T-cell (primary cell): Measurements from ENCODE around the gene MVK. TPM values are rescaled to one million over a fixed set of nuclear protein-coding genes. Genes with fewer than 3 reads are reported as not detected.

ENCODE experiments used
- ATAC-seq, 4 experiments: fragments of 200-7000 bp in 3 of 4; fragments of 150-1000 bp in 1 of 4; cut with Tn5 transposase; replicated peaks in 1 of 4; 1 replicate in 3 of 4; 2 replicates in 1 of 4; pipeline ENCODE4 v1.10.0; 2021; ENCODE audit warnings: moderate library complexity in 3 of 4, mild to moderate bottlenecking in 2 of 4, moderate number of reproducible peaks in 1 of 4
- CTCF ChIA-PET, 2 donors: fragments of 300-600 bp; sonication (Branson Sonifier 250); formaldehyde crosslinking; loops; one replicate each; lab custom pipeline; 2022; ENCODE audit warnings: antibody characterized with exemption in 2 of 2; lab: Charles Lee
- POLR2A ChIA-PET, 2 donors: fragments of 300-600 bp; sonication (Branson Sonifier 250); formaldehyde crosslinking; loops; one replicate each; lab custom pipeline; 2022; ENCODE audit warnings: antibody characterized with exemption in 2 of 2; lab: Charles Lee
- DNase-seq, 35 experiments: peaks; one replicate each; pipeline versions ENCODE4 v3.0.0 to v3.0.0-alpha.2; 2013 to 2023
- H3K27ac ChIP-seq: one replicate; pipeline ENCODE4 v1.5.1; 2013; ENCODE audit warnings: low read length
- H3K27me3 ChIP-seq, 2 experiments: replicated peaks in 1 of 2; 1 replicate in 1 of 2; 2 replicates in 1 of 2; pipeline versions ENCODE4 v1.6.1 to v1.7.0; 2013; ENCODE audit warnings: low read length in 1 of 2, mixed read lengths in 1 of 2; ENCODE audit not compliant: control insufficient read depth in 2 of 2, insufficient read depth in 2 of 2; ENCODE audit errors: extremely low read depth in 1 of 2
- H3K36me3 ChIP-seq, 2 donors: 1 replicate in 1 of 2; 2 replicates in 1 of 2; pipeline versions ENCODE4 v1.6.1 to v1.7.0; 2013; ENCODE audit warnings: low read length in 1 of 2; ENCODE audit not compliant: control insufficient read depth in 2 of 2, insufficient read depth in 1 of 2; ENCODE audit errors: extremely low read depth in 1 of 2
- H3K4me1 ChIP-seq, 2 experiments: 1 replicate in 1 of 2; 2 replicates in 1 of 2; pipeline versions ENCODE4 v1.6.1 to v1.7.0; 2013; ENCODE audit warnings: low read length in 2 of 2, mixed read lengths in 1 of 2; ENCODE audit not compliant: insufficient read depth in 2 of 2, control insufficient read depth in 1 of 2; ENCODE audit errors: extremely low read depth in 1 of 2
- H3K4me3 ChIP-seq, 2 donors: 1 replicate in 1 of 2; 2 replicates in 1 of 2; pipeline versions ENCODE4 v1.5.1 to v1.7.0; 2013; ENCODE audit warnings: mild to moderate bottlenecking in 2 of 2, low read length in 1 of 2, moderate library complexity in 1 of 2; ENCODE audit not compliant: control insufficient read depth in 1 of 2; ENCODE audit errors: extremely low read depth in 1 of 2
- H3K9me3 ChIP-seq: 2 replicates; pipeline ENCODE4 v1.7.0; 2013
- H3K27ac Mint-ChIP-seq, 2 donors: one replicate each; pipeline ENCODE4 v1.8.0; 2020 to 2021; ENCODE audit warnings: mild to moderate bottlenecking in 2 of 2, mixed read lengths in 2 of 2
- H3K27me3 Mint-ChIP-seq, 2 donors: one replicate each; pipeline ENCODE4 v1.8.0; 2021 to 2022; ENCODE audit warnings: mixed read lengths in 2 of 2
- H3K36me3 Mint-ChIP-seq: one replicate; pipeline ENCODE4 v1.8.0; 2021; ENCODE audit warnings: mixed read lengths
- H3K4me1 Mint-ChIP-seq, 3 donors: one replicate each; pipeline ENCODE4 v1.8.0; 2020 to 2022; ENCODE audit warnings: mixed read lengths in 3 of 3, mild to moderate bottlenecking in 1 of 3
- H3K4me3 Mint-ChIP-seq, 3 donors: one replicate each; pipeline ENCODE4 v1.8.0; 2020 to 2022; ENCODE audit warnings: mild to moderate bottlenecking in 3 of 3, mixed read lengths in 3 of 3, moderate library complexity in 3 of 3
- H3K9me3 Mint-ChIP-seq, 3 donors: one replicate each; pipeline ENCODE4 v1.8.0; 2020 to 2022; ENCODE audit warnings: mixed read lengths in 3 of 3
- WGBS: methylation state at CpG from one replicate; pipeline ENCODE4 v1.1.5; 2013; ENCODE audit warnings: missing lambda C conversion rate; ENCODE audit not compliant: insufficient coverage; 5-methylcytosine and 5-hydroxymethylcytosine counted together
- total RNA-seq, 35 experiments: library from RNA in 6 of 35; stranded (reverse) in 6 of 35; fragments of 120-200 nt in 1 of 35; gene quantifications; one replicate each; pipeline versions ENCODE4 v1.2.1 to v1.2.4 and lab custom pipeline; 2013 to 2026

MVK gene
- total RNA-seq, 5 donors from 2014 or later (not counting 1 experiment from before 2014, with no cell fraction given) = 10.9 to 14.9 (median 12.8) TPM

- H3K27ac Mint-ChIP-seq = no peak overlapping the region
- H3K4me1 Mint-ChIP-seq = peaks cover 0 to 4% (median 0%) of the 10 kb centered on the region in 3 donors
- peaks cover 6 to 60% of the 10 kb centered on the region in 2 experiments for H3K27me3 ChIP-seq
These were observed 35.2 kb downstream of the MVK start for GRCh38 chr12:109608793-109609192.

GRCh38 chr12:109609342-109609741 is 35.7 kb downstream of the MVK start:
- peaks cover 12 to 46% of the 10 kb centered on the region in 2 donors for H3K27me3 Mint-ChIP-seq
- Histone ChIP-seq H3K4me3 (no peak overlapping the region), H3K36me3 (no peaks in the 10 kb centered on the region), H3K4me1 (no peaks in the 10 kb centered on the region), H3K9me3 (no peaks in the 10 kb centered on the region), H3K27me3 (peaks cover 6 to 60% of the 10 kb centered on the region in 2 experiments), H3K27ac (no peak overlapping the region)
- ChIA-PET POLR2A (no interaction called here), CTCF (interaction anchor here in 1 of 2 donors (0.6 to 1.0 kb wide), 2 partner anchors 12 to 366 kb away, joined by 3 to 4 read pairs; no protein-coding TSS in a partner anchor)
- H3K27ac Mint-ChIP-seq = no peak overlapping the region
- ATAC-seq (no peak), DNase-seq (no peak)
- no peaks in the 10 kb centered on the region for H3K36me3 Mint-ChIP-seq
- WGBS = 80% methylated on average over 1 of the region's 2 CpGs
- no peaks in the 10 kb centered on the region for H3K9me3 Mint-ChIP-seq
- H3K4me1 Mint-ChIP-seq = peaks cover 0 to under 1% (median 0%) of the 10 kb centered on the region in 3 donors
- no peak overlapping the region for H3K4me3 Mint-ChIP-seq

More at GRCh38 chr12:109608793-109609192, 35.2 kb downstream of the MVK start:
- H3K4me3 ChIP-seq = no peak overlapping the region
- H3K9me3 ChIP-seq = no peaks in the 10 kb centered on the region
- Mint-ChIP-seq H3K9me3 (no peaks in the 10 kb centered on the region), H3K27me3 (peaks cover 12 to 42% of the 10 kb centered on the region in 2 donors), H3K4me3 (no peak overlapping the region), H3K36me3 (no peaks in the 10 kb centered on the region)
- WGBS = no CpG with 5 or more reads among the region's 3 CpGs
- no peaks in the 10 kb centered on the region for H3K36me3 ChIP-seq
- peaks cover 0 to 3% of the 10 kb centered on the region in 2 experiments for H3K4me1 ChIP-seq
- no peak for DNase-seq
- ChIA-PET POLR2A (no interaction called here), CTCF (interaction anchor here in 1 of 2 donors (0.6 to 1.0 kb wide), 2 partner anchors 11 to 12 kb away, joined by 3 to 4 read pairs; no protein-coding TSS in a partner anchor)
- ATAC-seq = no peak
- no peak overlapping the region for H3K27ac ChIP-seq

GRCh38 chr12:109610523-109610922 is 36.9 kb downstream of the MVK start:
- no peaks in the 10 kb centered on the region for H3K36me3 Mint-ChIP-seq
- DNase-seq = no peak
- Histone ChIP-seq H3K27me3 (peaks cover 2 to 67% of the 10 kb centered on the region in 2 experiments), H3K9me3 (no peaks in the 10 kb centered on the region), H3K36me3 (no peaks in the 10 kb centered on the region), H3K4me1 (no peaks in the 10 kb centered on the region), H3K27ac (no peak overlapping the region), H3K4me3 (no peak overlapping the region)
- POLR2A ChIA-PET = no interaction called here
- no peaks in the 10 kb centered on the region for H3K9me3 Mint-ChIP-seq
- CTCF ChIA-PET = interaction anchor here (0.6 to 0.7 kb wide), 3 partner anchors 13 to 61 kb away, joined by 3 to 4 read pairs (median 4); no protein-coding TSS in a partner anchor
- peaks cover 16 to 51% of the 10 kb centered on the region in 2 donors for H3K27me3 Mint-ChIP-seq
- ATAC-seq = no peak
- H3K27ac Mint-ChIP-seq = no peak overlapping the region
- WGBS = 88% methylated on average over 1 of the region's 4 CpGs
- H3K4me3 Mint-ChIP-seq = no peak overlapping the region
- no peaks in the 10 kb centered on the region for H3K4me1 Mint-ChIP-seq

GRCh38 chr12:109611223-109611622 is 37.6 kb downstream of the MVK start:
- H3K27ac Mint-ChIP-seq = peak overlapping the region in 1 of 2 donors; percentile 27
- Histone ChIP-seq H3K27ac (no peak overlapping the region), H3K27me3 (peaks cover 0 to 69% of the 10 kb centered on the region in 2 experiments), H3K9me3 (no peaks in the 10 kb centered on the region), H3K4me1 (no peaks in the 10 kb centered on the region), H3K36me3 (no peaks in the 10 kb centered on the region), H3K4me3 (no peak overlapping the region)
- POLR2A ChIA-PET = no interaction called here
- DNase-seq (no peak), ATAC-seq (no peak)
- no peaks in the 10 kb centered on the region for H3K9me3 Mint-ChIP-seq
- CTCF ChIA-PET = no interaction called here
- no peaks in the 10 kb centered on the region for H3K4me1 Mint-ChIP-seq
- H3K4me3 Mint-ChIP-seq = no peak overlapping the region
- 41% methylated on average over 4 of the region's 10 CpGs for WGBS
- H3K36me3 Mint-ChIP-seq = no peaks in the 10 kb centered on the region
- peaks cover 18 to 56% of the 10 kb centered on the region in 2 donors for H3K27me3 Mint-ChIP-seq

- Mint-ChIP-seq H3K27ac (no peak overlapping the region), H3K4me3 (no peak overlapping the region), H3K27me3 (peaks cover 22 to 59% of the 10 kb centered on the region in 2 donors), H3K9me3 (no peaks in the 10 kb centered on the region), H3K4me1 (no peaks in the 10 kb centered on the region), H3K36me3 (no peaks in the 10 kb centered on the region)
- ChIA-PET POLR2A (no interaction called here), CTCF (interaction anchor here in 1 of 2 donors (0.7 kb wide), 3 partner anchors 43 to 333 kb away, joined by 3 to 5 read pairs (median 3); no protein-coding TSS in a partner anchor)
- no peak for DNase-seq
- Histone ChIP-seq H3K36me3 (no peaks in the 10 kb centered on the region), H3K27ac (no peak overlapping the region), H3K4me3 (no peak overlapping the region), H3K4me1 (no peaks in the 10 kb centered on the region), H3K27me3 (peaks cover 0 to 71% of the 10 kb centered on the region in 2 experiments), H3K9me3 (no peaks in the 10 kb centered on the region)
- ATAC-seq = no peak
- WGBS = 100% methylated on average over 1 of the region's 3 CpGs
These were observed 38.4 kb downstream of the MVK start for GRCh38 chr12:109612003-109612402.

GRCh38 chr12:109612975-109613502 is 39.4 kb downstream of the MVK start:
- ATAC-seq (no peak), DNase-seq (no peak)
- H3K4me3 ChIP-seq = no peak overlapping the region
- Mint-ChIP-seq H3K36me3 (no peaks in the 10 kb centered on the region), H3K27me3 (peaks cover 19 to 51% of the 10 kb centered on the region in 2 donors), H3K4me1 (no peaks in the 10 kb centered on the region), H3K4me3 (no peak overlapping the region), H3K9me3 (no peaks in the 10 kb centered on the region), H3K27ac (no peak overlapping the region)
- ChIA-PET POLR2A (no interaction called here), CTCF (no interaction called here)
- WGBS = 59% methylated on average over 4 of the region's 5 CpGs
- no peak overlapping the region for H3K27ac ChIP-seq
- H3K27me3 ChIP-seq = peaks cover 0 to 67% of the 10 kb centered on the region in 2 experiments
- no peaks in the 10 kb centered on the region for H3K9me3 ChIP-seq
- no peaks in the 10 kb centered on the region for H3K4me1 ChIP-seq
- H3K36me3 ChIP-seq = no peaks in the 10 kb centered on the region
